ENCODE measurements around the gene MBNL1.
"Not testable (repeated sequence)": the region's sequence is repeated elsewhere in the genome, so short reads cannot be mapped to it uniquely, and the experiment has no call there.

Gene MBNL1

DNA sequence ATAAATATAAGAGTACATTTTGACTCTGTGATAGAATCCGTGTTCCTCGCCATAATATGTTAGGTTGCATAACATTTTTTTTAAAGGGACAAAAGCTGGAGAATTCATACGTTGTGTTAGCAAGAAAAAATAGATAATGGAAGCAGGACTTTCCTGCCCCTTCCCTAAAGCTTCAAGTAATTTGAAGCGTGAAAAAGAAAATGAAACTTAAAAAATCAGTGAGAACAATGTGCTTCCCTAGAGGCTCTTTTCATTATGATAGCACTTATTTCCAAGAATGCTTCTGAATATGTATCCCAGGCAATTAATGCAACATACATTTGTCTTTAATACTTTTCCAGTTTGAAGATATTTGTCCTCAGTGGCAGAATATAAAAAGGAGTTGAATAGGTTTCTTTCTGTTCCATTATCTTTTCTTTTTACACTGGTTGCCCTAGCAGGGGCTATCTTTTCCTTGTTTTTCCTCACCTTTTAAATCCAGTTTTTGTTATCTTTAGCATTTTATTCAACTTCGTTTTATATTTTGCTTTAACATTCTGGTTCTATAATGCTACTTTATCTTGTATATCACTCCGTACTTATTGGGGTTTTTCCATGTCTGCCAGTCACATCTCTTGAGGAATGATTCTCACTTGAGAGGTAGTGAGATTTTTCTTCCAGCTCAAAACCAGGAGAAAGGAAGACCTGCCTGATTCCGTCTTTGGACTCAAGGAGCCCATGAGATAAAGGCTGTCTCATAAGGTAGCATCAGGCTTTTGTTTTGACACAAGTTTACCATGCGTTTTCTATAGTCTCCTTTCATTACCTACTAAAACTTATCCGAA, 113.8 kb downstream of the MBNL1 start:
- peak; percentile 45 for DNase-seq

DNA sequence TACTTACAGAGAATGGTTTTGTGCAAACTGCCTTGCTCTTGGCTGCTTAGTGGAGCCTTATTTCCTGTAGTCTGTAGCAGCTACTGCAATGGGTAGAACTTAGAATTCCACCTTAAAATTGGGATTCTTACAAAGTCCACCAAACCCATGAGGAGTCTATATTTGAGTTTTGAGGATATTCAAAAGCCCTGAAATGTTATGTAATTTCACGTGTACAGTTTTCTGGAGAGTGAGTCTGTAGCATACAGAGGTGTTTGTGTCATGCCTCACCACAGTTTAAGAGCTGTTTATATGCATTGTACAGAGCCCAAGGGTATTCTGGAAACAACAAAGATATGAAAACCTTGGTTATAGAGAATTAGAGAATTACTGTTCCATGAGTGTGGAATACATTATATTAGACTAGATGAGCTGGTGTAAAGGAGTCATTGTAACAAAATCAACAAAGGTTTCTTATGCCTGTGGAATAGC, 114.4 kb downstream of the MBNL1 start:
- DNase-seq = no peak

DNA sequence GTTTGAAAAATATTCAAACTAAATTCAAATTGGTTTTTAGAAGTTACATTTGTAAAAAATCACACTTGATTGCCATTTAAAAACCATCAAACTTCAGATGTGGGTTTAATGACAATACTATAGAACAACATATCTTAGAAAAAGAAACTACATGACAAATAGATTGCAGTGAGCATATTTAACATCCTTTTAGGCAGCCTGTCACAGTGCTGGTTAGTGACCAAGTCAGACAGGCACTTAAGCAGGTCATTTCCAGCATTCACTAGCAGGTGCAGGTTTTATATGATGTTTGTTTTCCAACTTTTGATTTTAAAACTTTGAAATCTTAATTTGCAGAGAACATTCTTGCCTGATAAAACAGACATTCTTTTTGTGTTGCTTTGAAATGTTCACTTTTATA, 115.7 kb downstream of the MBNL1 start:
- no peak for DNase-seq

DNA sequence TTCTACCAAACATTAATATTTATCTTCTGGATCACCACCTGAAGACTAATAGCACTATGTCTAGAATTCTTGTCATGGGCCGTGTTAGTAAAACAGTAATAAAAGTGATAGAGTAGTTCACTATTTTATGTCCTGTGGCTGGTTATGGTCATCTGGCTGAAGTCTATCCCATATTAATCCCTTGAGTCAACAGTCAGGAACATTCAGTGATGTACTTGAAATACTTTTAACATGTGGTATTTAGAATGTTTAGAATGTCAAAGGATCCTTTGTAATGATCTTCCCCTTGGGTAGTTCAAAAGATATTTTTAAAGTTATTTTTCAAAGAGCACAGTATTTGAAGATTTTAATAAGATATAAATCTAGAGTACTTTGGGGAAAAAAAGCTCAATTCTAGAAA, 117.0 kb downstream of the MBNL1 start:
- DNase-seq = peak; percentile 89

DNA sequence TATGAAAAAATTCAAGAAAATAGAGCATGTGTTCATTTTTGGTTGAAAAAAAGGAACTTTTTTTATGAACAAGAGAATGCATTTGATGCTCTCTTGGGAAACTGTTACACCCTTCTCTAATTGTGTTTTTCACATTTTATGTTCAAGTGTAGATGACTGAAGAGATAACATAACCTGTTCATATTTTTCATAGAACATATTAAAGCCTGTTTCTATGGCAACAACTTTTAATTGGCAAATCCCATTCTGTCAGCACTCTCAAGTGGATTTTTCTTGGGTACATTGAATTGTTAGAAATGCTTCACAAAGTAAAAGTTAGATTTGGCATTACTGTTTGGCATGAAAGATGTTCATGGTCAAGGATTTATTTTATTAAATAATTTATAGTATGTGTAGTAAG, 117.5 kb downstream of the MBNL1 start:
- DNase-seq = no peak

DNA sequence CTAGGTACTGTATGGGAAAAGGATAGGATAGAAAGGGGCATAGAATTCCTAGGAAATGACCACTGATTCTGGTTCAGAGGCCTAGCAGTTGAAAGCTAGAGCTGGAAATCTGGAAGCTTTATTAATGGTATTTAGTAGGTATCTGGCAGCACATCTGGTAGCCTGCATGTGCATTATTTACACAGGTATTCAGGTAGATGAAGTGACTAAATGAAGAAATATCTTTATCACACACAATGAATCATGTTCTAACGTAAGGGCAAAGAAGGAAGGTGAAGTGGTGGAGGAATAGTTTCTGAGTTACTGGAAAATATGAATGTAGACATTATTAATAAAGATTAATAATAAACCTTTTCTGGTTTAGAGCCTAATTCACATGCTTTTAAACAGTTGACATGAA, 119.9 kb downstream of the MBNL1 start:
- DNase-seq = no peak

DNA sequence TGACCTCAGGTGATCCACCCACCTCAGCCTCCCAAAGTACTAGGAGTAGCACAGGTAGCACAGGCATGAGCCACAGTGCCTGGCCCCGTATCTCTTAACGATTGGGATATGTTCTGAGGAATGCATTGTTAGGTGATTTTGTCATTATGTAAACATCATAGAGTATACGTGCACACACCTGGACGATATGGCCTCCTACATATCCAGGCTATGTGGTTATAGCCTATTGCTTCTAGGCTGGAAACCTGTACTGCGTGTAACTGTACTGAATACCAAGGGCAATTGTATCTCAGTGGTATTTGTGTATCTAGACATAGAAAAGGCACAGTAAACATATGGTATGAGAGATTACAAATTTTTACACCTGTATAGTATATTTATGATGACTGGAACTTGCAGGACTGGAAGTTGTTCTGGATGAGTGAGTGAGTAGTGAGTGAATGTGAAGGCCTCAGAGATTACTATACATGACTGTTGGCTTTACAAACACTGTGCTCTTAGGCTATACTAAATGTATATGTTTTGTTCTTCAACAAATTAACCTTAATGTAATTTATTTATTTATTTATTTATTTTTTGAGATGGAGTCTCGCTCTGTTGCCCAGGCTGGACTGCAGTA, 120.7 kb downstream of the MBNL1 start:
- DNase-seq = no peak

DNA sequence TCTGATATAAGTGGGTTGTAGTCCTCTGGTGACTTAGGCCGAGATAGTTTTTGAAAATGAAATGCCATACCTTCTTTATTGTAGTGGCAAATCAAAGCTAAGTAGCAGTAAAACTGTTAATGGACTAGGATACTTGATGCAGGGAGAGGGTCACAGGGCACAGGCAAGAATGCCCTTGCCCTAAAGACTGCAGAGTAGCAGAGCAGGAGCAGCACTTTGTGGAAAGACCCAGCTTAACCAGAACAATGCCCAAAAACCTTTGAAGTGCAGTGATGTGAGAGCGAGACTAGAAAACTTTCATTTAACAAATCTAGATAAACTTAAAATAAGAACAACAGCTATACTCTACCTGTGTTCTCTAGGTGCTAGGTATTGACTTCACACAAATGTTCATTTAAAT, 121.9 kb downstream of the MBNL1 start:
- no peak for DNase-seq

DNA sequence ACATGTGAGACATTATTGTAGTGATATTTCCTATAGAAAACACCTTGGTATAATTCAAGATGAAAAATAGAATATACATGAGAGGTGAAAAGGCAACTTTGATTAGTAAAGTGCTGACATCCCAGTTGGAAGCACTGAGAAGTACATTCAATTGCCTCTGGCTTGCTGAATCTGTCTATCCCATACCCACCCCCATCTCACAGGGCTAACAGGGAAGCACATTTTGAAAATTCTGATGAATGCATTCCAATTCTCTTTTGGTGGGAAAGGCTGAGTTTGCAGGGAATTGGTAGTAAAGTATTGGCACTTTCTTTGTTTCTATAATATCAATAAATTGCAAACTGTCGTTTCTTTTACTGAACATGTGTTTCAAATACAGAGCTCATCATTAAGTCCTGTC, 122.9 kb downstream of the MBNL1 start:
- no peak for DNase-seq

DNA sequence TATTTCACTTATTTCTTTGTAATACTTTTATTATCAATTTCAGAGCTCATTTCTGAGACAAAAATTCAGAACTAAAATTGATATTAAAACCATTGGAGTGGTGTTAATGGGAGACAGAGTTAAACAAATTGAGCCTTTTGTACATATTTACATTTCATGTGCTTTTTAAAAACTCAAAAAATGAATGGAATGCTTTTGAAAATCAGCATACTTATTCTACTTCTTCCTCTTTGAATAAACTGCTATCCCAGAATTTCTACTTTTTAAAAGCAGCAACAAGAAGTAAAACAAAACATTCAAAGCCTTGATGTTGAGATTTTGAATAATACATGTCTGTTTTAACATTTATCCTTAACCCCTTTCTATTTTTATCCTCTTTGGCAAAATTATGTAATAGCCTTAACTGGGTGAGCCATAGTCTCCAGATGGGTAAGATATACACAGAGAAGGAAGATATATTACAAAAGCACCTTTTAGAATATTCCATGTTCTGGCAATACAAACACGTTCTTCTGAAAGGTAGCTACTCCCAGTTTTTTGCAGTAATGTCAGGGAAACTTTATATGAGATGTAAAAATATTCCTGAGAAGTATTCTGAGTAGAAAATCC, 123.6 kb downstream of the MBNL1 start:
- DNase-seq = no peak

DNA sequence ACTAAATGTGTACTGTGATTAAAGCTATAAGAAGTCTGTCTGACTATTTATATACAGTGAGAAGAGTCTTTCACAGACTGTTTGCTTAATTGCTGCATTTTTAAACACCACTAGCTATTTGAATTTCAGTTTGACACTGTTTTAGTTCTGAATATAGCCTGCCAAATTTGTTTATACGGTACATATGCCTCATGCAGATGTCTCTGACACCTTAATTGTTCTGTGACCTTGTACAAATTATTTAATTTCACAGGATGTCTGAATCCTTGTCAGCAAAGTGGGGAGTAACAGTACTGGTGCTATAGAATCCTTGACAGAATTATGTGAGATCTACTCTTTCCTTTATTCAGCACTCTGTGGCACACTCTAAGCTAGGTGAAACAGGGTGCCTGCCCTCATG, 125.5 kb downstream of the MBNL1 start:
- DNase-seq = no peak

DNA sequence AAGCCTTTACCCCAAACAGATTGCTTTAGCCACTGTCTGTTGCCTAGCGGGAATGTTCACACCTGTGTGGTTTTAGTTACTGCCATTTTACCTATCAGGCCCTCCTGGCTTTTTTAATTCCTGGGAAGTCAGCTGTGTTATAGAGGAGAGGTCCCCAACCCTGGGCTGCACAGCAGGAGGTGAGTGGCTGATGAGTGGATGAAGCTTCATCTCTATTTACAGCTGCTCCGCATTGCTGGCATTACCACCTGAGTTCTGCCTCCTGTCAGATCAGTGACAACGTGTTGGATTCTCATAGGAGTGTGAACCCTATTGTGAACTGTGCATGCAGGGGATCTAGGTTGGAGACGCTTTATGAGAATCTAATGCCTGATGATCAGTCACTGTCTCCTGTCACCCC, 127.0 kb downstream of the MBNL1 start:
- DNase-seq = no peak

DNA sequence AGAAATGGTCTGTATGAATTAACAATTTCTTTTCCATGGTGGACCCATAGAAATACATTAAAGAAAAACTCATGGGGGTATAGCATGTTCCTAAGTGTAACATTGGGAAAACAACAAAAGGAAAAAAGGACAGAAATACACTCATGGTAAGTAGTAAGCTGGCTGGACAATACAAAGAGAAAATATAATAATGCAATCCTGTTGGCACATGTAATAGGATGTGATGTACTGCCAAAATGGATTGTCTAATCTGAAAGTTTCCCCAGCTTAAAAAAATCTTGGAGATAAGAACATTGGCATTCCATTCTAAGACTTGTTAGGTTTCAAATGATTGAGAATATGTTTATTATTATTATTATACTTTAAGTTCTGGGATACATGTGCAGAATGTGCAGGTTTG, 128.1 kb downstream of the MBNL1 start:
- no peak for DNase-seq

DNA sequence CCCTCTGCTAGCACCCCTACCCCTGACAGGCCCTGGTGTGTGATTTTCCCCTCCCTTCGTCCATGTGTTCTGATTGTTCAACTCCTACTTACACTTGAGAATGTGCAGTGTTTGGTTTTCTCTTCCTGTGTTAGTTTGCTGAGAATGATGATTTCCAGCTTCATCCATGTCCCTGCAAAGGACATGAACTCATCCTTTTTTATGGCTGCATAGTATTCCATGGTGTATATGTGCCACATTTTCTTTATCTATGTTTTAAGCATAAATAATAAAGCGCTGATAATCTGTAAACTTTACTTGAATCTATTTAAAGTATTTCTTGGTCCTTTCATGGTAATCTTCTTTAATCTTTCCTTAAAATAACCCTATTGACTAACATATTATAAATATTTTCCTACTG, 128.6 kb downstream of the MBNL1 start:
- not testable (repeated sequence) for DNase-seq

DNA sequence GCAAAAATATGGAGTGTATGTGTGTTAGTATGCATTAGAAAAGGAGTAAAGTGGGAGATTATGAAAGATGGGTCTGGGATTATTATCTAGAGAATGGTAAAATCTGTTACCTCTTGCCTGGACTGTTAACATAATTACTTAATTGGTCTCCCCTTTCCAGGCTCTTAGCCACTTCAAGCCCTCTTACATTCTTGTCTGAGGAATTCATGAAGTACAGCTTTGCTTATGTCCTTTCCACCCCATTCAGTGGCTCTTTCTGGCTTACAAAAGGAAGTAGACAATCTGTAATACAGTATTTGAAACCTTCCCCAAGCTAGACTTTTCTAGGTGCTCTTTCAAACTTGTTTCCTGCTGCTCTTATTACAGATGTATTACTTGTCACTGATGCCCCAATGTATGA, 129.8 kb downstream of the MBNL1 start:
- no peak for DNase-seq

DNA sequence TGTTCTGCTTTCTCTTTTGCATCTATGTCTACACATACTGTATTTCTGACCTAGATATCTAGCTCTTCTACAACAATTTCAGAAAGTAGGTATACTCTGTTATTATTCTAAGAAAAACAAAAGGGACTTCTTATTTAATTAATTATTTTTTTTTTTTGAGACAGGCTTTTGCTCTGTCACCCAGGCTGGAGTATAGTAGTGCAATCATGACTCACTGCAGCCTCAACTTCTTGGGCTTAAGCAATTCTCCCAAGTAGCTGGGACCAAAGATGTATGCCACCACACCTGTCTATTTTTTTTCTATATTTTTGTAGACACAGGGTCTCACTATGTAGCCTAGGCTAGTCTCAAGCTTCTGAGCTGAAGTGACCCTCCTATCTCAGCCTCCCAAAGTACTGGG, 130.6 kb downstream of the MBNL1 start:
- peak; percentile 69 for DNase-seq

DNA sequence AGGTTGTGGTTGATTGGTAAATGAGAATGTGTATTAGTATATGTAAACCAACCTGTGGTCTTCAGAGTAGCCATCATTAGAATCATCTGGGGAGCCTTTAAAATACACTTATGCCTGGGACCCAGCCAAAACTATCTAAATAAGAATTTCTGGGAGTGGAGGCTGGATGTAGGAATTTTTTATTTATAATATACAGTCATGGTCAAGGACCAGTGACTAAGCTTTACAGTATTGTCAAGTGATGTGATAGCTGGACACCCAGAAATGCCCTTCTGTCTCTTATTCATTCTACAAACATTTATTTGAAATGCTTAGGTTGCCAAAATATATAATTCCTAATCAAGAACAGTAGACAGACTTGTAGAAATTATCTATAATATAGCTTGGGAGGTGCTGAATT, 132.2 kb downstream of the MBNL1 start:
- peak; percentile 92 for DNase-seq

DNA sequence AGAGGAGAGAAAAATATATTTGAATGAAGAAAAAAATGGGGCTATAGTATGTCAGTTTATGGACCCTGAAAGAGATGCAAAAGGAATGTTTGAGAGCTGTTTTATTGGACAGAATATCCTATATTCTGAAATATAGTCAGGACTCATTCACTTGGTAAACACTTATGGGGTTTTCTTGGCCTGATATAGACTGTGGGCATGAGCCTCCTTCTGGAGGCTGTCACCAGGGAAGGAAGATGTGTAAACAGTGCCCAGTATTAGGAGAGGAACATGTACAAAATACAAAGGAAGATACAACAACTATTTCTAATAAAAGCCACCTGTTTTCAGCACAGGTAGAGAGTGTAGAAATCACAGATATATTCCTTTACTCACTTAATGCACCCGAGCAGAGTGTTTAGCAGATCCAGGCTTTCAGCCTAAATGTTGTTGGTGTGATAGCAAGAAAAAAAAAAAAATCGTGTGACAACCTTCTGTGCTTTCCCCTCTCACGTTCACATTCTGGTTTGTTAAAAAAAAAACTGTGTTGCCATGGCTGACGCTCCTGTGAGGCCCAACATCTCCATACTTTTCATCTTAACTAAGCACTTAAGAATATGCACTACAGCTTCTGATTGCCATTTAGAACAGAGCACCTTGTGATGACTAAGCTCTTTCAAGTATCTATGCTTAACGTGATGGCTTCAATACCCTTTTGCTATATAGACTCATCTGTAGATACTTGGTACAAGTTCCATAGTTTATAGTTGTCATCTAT, 134.1 kb downstream of the MBNL1 start:
- no peak for DNase-seq

DNA sequence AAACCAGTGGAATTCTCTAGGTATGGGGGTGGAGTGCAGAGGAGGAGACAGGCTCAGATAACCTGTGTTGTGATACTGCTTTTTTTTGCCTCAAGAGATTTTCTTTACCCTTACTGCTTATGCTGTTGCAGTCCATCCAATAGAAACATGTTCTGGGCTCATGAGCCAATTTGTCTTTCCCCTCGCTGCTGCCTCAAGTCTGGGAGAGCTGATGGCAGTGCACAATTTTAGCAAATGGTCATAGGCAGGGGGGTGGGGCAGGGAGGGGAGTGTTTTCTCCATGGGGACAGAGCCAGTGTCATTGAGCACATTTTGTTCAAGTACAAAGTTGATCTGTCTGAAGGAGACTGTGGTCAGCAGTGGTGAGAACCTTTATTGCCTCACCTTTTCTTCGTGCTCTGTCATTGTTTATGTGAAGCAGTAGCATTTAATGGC, 134.9 kb downstream of the MBNL1 start:
- no peak for DNase-seq

DNA sequence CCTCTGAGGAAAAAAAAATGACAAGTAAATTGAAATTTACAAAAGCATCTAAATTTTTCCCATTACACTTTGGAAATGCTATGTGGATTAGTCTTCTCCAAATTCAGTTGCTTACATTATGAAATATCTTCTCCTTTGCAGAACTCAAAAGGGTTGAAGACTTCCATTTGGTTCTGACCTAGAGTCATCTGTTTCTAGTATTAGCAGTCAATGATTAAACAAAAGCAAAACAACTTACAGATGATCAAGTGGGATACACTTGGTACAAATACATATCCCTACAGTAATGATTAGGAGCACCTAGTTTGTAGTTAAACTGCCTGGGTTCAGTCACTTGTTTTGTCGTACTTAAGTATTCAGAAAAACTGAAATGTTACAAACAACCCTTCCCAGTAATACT, 136.2 kb downstream of the MBNL1 start:
- DNase-seq = no peak

DNA sequence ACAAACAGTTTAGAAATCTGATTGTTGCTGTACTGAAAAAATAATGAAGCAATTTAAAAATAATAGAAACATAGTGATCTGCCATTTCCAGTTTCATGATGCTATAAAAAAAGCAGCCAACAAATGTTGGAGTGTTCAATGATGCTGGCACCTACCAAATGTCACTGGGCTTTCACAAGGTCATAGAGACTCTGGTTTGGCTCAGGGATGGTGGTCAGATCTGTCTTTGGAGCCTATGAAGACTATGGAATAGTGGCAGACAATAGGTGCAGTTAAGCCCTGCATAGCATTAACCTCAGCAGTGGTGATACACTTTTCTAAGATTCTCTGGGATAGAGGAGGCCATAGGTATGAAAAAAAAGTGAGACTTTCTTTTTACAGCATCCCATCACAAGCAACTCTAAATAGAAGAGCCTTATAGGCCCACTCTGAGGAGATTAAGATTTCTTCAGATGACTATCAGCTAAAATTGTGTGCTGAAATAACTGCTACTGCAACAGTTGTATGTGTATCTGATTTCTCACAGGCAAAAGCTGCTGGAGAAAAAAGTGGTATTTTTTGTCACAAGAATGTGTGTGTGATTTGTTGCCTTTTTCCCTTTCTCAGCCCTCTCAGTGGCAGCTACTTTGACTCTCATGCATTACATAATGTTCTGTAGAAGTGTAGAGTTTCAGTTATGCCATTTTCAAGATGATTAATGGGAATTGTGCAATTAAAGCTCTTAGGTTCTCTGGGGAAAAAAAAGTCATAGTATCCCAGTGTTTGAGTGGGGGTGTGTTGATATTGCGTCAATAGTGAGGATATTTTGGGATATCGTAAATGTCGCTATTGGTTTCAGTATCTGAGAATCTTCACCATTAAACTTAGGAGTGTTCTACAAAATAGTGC, 137.4 kb downstream of the MBNL1 start:
- DNase-seq = peak; percentile 87

DNA sequence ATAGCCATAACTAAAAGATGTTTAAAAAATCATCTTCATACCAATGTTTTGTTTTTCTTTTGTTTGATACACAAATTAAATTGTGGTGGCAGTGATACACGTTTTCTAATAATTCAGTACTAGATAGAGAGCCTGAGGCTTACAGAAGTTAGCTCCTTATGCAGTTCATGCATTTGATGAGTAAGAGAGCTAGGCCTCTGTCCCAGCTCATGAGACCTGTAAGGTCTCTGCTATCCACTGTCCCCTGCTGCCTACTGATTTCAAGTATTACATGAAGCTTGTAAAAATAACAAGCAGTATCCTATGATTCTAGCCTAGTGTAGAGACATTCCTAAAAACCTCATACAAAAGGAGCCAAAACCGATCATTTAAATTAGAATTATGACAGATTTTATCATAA, 144.5 kb downstream of the MBNL1 start:
- DNase-seq = no peak

Data from EL (cell line).